Tibial nerve (tissue), 4 donors: ENCODE measurements around the gene ZNRD2.

ENCODE experiments used
- EP300 ChIP-seq, 2 donors: sonication (generic); formaldehyde crosslinking; IDR thresholded peaks; one replicate each; pipeline ENCODE4 v1.6.1; 2017; ENCODE audit warnings: antibody characterized with exemption in 2 of 2, mild to moderate bottlenecking in 1 of 2
- TF ChIP-seq, protein P1 (sequence below), 5 experiments: fragments of 200-600 bp in 3 of 5; fragments of 450-650 bp in 2 of 5; sonication (generic) in 3 of 5; IDR thresholded peaks; one replicate each; pipeline ENCODE4 v1.5.1; 2016 to 2019; ENCODE audit warnings: antibody characterized with exemption in 5 of 5, mild to moderate bottlenecking in 3 of 5, moderate library complexity in 2 of 5

DNA sequence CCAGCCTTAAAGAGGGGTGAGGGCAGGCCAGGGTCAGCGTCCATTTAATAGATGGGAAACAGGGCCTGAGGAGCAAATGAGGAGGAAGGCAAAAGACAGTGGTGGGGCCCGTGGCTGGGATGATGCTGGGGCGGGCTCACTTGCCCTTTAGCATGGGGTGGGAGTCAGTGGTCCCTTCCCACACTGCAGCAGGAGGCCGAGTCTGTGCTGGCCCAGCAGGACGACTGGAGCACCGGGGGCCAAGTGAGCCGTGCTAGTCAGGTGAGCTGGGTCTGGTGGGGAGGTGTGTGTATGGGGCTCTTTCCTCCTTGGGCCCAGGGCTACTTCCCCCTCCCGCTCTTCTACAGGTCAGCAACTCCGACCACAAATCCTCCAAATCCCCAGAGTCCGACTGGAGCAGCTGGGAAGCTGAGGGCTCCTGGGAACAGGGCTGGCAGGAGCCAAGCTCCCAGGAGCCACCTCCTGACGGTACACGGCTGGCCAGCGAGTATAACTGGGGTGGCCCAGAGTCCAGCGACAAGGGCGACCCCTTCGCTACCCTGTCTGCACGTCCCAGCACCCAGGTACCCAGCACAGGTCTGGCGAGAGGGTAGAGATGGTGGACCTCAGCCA is 32.6 kb upstream of the ZNRD2 start:
- no peak for TF ChIP-seq EP300 (IDR thresholded peaks at IDR 0.05)
- TF ChIP-seq, protein P1, sequence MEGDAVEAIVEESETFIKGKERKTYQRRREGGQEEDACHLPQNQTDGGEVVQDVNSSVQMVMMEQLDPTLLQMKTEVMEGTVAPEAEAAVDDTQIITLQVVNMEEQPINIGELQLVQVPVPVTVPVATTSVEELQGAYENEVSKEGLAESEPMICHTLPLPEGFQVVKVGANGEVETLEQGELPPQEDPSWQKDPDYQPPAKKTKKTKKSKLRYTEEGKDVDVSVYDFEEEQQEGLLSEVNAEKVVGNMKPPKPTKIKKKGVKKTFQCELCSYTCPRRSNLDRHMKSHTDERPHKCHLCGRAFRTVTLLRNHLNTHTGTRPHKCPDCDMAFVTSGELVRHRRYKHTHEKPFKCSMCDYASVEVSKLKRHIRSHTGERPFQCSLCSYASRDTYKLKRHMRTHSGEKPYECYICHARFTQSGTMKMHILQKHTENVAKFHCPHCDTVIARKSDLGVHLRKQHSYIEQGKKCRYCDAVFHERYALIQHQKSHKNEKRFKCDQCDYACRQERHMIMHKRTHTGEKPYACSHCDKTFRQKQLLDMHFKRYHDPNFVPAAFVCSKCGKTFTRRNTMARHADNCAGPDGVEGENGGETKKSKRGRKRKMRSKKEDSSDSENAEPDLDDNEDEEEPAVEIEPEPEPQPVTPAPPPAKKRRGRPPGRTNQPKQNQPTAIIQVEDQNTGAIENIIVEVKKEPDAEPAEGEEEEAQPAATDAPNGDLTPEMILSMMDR (IDR thresholded peaks at IDR 0.05): no peak
